ENCODE results near the gene FN1. TPM values are rescaled to one million over a fixed set of nuclear protein-coding genes. Genes with fewer than 3 reads are reported as not detected.

The FN1 gene
- total and polyA plus RNA-seq, 2 experiments from 2014 or later = 240 to 241 TPM

GRCh38 chr2:215401896-215402379 lies 33.9 kb downstream of the FN1 start:
- TF ChIP-seq CTCF (IDR thresholded peaks at IDR 0.05; ENCODE audit: low read depth, low read length) = no peak
- peak in 1 of 2 donors; percentile 89 for DNase-seq (ENCODE audit: low read depth in 1 of 2, low spot score in 1 of 2)
- Histone ChIP-seq H3K36me3 (peaks cover 42% of the 10 kb centered on the region), H3K27me3 (no peaks in the 10 kb centered on the region), H3K27ac (no peak overlapping the region), H3K4me3 (no peak overlapping the region), H3K9me3 (ENCODE audit: low read depth) (no peaks in the 10 kb centered on the region), H3K4me1 (ENCODE audit: low read depth) (peaks cover 10% of the 10 kb centered on the region)

DNA sequence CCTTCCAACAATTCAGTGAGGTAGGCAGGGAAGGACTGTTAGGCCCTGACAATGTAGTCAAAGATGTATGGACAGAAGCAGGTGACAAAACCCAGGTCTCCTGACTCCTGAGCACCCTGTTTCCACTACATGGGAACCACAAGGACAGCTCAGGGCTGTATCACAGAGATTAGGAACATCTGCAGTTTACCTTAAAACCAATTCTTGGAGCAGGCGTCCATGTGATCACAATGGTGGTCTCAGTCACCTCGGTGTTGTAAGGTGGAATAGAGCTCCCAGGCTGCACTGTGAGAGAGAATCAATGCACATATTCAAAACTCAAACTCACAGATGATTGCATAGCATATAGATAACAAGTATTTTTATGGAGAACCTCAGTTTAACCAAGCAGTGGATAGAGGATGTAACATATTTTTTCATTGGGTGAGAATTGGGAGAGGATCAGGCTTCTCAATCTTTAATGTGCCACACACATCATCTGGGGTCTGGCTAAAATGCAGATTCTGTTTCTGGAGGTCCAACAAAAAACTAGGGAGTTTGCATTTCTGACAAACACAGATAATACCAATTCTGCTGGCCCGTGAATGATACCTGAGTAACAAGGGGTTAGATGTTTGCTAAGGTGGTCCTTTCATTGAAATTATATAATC lies 36.7 kb downstream of the FN1 start:
- Histone ChIP-seq H3K27ac (no peak overlapping the region), H3K4me1 (ENCODE audit: low read depth) (peaks cover 10% of the 10 kb centered on the region), H3K9me3 (ENCODE audit: low read depth) (no peaks in the 10 kb centered on the region), H3K27me3 (no peaks in the 10 kb centered on the region), H3K36me3 (peaks cover 23% of the 10 kb centered on the region), H3K4me3 (no peak overlapping the region)
- DNase-seq (ENCODE audit: low read depth in 1 of 2, low spot score in 1 of 2) = no peak
- no peak for TF ChIP-seq CTCF (IDR thresholded peaks at IDR 0.05; ENCODE audit: low read depth, low read length)

GRCh38 chr2:215397632-215398341 lies 38.1 kb downstream of the FN1 start:
- Histone ChIP-seq H3K4me1 (ENCODE audit: low read depth) (peaks cover 10% of the 10 kb centered on the region), H3K4me3 (no peak overlapping the region), H3K9me3 (ENCODE audit: low read depth) (no peaks in the 10 kb centered on the region), H3K27ac (peak overlapping the region; percentile 68), H3K36me3 (peaks cover 19% of the 10 kb centered on the region), H3K27me3 (no peaks in the 10 kb centered on the region)
- TF ChIP-seq CTCF (IDR thresholded peaks at IDR 0.05; ENCODE audit: low read depth, low read length) = peak; percentile 30
- DNase-seq (ENCODE audit: low read depth in 1 of 2, low spot score in 1 of 2) = peak; percentile 23 to 64

DNA sequence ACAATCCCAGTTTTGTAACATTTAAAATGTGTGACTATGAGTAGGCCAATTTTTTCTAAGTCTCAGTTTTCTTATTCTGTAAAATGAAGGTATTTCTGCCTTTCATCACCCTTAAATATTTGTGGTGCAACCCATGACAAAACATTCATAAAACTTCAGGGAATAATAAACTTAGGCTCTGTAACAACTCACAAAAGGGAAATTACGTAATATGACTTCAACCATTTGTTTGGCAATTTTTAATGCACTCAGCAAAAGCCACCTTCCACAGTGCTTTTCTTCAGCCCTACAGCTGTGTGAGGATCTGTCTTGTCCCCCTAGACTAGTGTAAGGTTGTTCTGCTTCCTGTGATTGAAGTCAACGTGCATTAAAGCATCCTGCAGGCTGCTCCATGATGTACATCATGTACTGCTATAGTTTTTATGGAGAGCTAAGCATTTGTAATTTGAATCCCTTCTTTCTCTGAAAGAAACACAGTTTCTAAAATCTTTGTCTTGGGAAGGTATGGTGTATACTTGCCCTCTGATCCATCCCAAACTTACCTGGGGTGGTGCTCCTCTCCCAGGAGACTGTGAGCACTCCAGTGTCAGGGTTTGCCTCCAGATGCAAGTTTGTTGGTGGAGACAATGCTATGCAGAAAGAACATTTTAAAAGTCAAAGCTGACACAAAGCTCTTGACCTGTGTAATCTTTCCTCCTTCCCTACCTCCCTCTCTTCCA lies 39.1 kb downstream of the FN1 start:
- peak overlapping the region; percentile 68 for H3K27ac ChIP-seq
- H3K9me3 ChIP-seq (ENCODE audit: low read depth) = no peaks in the 10 kb centered on the region
- no peak overlapping the region for H3K4me3 ChIP-seq
- H3K27me3 ChIP-seq = no peaks in the 10 kb centered on the region
- TF ChIP-seq CTCF (IDR thresholded peaks at IDR 0.05; ENCODE audit: low read depth, low read length) = no peak
- peak in 1 of 2 donors; percentile 84 for DNase-seq (ENCODE audit: low read depth in 1 of 2, low spot score in 1 of 2)
- peaks cover 10% of the 10 kb centered on the region for H3K4me1 ChIP-seq (ENCODE audit: low read depth)
- peaks cover 22% of the 10 kb centered on the region for H3K36me3 ChIP-seq

- DNase-seq (ENCODE audit: low read depth in 1 of 2, low spot score in 1 of 2) = no peak
- peaks cover 10% of the 10 kb centered on the region for H3K4me1 ChIP-seq (ENCODE audit: low read depth)
- no peaks in the 10 kb centered on the region for H3K9me3 ChIP-seq (ENCODE audit: low read depth)
- peaks cover 22% of the 10 kb centered on the region for H3K36me3 ChIP-seq
- no peak overlapping the region for H3K27ac ChIP-seq
- no peak overlapping the region for H3K4me3 ChIP-seq
- TF ChIP-seq CTCF (IDR thresholded peaks at IDR 0.05; ENCODE audit: low read depth, low read length) = no peak
- H3K27me3 ChIP-seq = no peaks in the 10 kb centered on the region
Observed at GRCh38 chr2:215395687-215396460, 40.0 kb downstream of the FN1 start.
